ENCODE data around the gene SLC22A2.

DNA sequence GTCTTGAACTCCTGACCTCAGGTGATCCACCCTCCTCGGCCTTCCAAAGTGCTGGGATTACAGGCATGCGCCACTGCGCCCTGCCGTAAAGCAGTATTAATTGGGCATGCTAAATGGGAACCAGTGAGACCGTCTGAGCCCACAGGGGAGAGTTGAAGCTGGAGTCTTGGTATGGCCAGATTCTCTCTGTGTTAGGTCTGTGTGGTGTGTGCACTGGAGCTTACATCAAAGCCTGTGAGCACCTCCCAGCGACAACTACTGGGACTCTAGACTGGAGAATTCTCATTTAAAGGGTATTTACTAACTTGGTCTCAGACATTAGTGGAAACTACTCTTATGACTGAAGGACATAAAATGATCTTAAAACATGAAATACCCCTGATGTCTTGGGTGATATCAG is 8.5 kb upstream of the SLC22A2 start:
- TF ChIP-seq, protein P1, sequence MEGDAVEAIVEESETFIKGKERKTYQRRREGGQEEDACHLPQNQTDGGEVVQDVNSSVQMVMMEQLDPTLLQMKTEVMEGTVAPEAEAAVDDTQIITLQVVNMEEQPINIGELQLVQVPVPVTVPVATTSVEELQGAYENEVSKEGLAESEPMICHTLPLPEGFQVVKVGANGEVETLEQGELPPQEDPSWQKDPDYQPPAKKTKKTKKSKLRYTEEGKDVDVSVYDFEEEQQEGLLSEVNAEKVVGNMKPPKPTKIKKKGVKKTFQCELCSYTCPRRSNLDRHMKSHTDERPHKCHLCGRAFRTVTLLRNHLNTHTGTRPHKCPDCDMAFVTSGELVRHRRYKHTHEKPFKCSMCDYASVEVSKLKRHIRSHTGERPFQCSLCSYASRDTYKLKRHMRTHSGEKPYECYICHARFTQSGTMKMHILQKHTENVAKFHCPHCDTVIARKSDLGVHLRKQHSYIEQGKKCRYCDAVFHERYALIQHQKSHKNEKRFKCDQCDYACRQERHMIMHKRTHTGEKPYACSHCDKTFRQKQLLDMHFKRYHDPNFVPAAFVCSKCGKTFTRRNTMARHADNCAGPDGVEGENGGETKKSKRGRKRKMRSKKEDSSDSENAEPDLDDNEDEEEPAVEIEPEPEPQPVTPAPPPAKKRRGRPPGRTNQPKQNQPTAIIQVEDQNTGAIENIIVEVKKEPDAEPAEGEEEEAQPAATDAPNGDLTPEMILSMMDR (IDR thresholded peaks at IDR 0.05; ENCODE audit: extremely low read depth in 1 of 2, insufficient read depth in 1 of 2, low read depth in 1 of 2, low read length in 2 of 2): no peak
- TF ChIP-seq POLR2AphosphoS5 (IDR thresholded peaks at IDR 0.05; ENCODE audit: insufficient read depth, low read depth, low read length) (no peak), POLR2A (IDR thresholded peaks at IDR 0.05; ENCODE audit: low read depth, low read length) (no peak), EZH2 (IDR thresholded peaks at IDR 0.05; ENCODE audit: borderline replicate concordance, low read depth, low read length, severe bottlenecking) (no peak), JUN (IDR thresholded peaks at IDR 0.05; ENCODE audit: borderline replicate concordance, insufficient read depth, insufficient read length, low read depth) (no peak), FOS (IDR thresholded peaks at IDR 0.05; ENCODE audit: borderline replicate concordance, insufficient read depth, low read length) (no peak)

All from endothelial cell of umbilical vein (primary cell).